ENCODE data around the gene MYADML2.
"Not testable (repeated sequence)": the region's sequence is repeated elsewhere in the genome, so short reads cannot be mapped to it uniquely, and the experiment has no call there.

The MYADML2 gene

GRCh38 chr17:81923302-81924260 lies 23.5 kb downstream of the MYADML2 start:
- no peak for DNase-seq

- no peak for DNase-seq
Observed at GRCh38 chr17:81922566-81923301, 24.3 kb downstream of the MYADML2 start.

GRCh38 chr17:81921996-81922565 lies 25.0 kb downstream of the MYADML2 start:
- no peak for DNase-seq

- no peak for DNase-seq
Observed at GRCh38 chr17:81921537-81921862, 25.5 kb downstream of the MYADML2 start.

GRCh38 chr17:81920612-81921536 lies 26.2 kb downstream of the MYADML2 start:
- no peak for DNase-seq

- DNase-seq, result no peak
Observed at GRCh38 chr17:81918832-81919545, 28.0 kb downstream of the MYADML2 start.

- not testable (repeated sequence) for DNase-seq
Observed at GRCh38 chr17:81918333-81918669, 28.7 kb downstream of the MYADML2 start.

GRCh38 chr17:81917565-81918332 lies 29.3 kb downstream of the MYADML2 start, which contains the start of gene SIRT7:
Gene SIRT7 (minus strand): TSS chr17:81918176. CDS start chr17:81918131, 45 bp downstream.
- DNase-seq, result peak; percentile 79

- no peak for DNase-seq
Observed at GRCh38 chr17:81916234-81917001, 30.6 kb downstream of the MYADML2 start.

GRCh38 chr17:81915331-81915730 lies 31.7 kb downstream of the MYADML2 start:
- DNase-seq, result no peak

GRCh38 chr17:81914103-81914850 lies 32.8 kb downstream of the MYADML2 start:
- DNase-seq, result no peak

- no peak for DNase-seq
Observed at GRCh38 chr17:81913394-81914102, 33.5 kb downstream of the MYADML2 start.

- DNase-seq, result no peak
Observed at GRCh38 chr17:81912441-81913309, 34.4 kb downstream of the MYADML2 start.

- no peak for DNase-seq
Observed at GRCh38 chr17:81911969-81912368, 35.1 kb downstream of the MYADML2 start.

- DNase-seq, result peak; percentile 92
Observed at GRCh38 chr17:81911277-81911961, 35.6 kb downstream of the MYADML2 start, which contains the start of gene PCYT2. Gene PCYT2 (minus strand): TSS chr17:81911399. CDS start chr17:81911355, 44 bp downstream.

- DNase-seq, result no peak
Observed at GRCh38 chr17:81910840-81911276, 36.2 kb downstream of the MYADML2 start.
